Measurements from ENCODE around the gene DUSP16.

The DUSP16 gene

GRCh38 chr12:12511895-12512711, 50.6 kb downstream of the DUSP16 start:
- no peak for TF ChIP-seq HDGF (IDR thresholded peaks at IDR 0.05; ENCODE audit: borderline replicate concordance)
- TF ChIP-seq FOXM1 (IDR thresholded peaks at IDR 0.05; ENCODE audit: borderline replicate concordance), result no peak
- TF ChIP-seq LEF1 (IDR thresholded peaks at IDR 0.05; ENCODE audit: borderline replicate concordance), result no peak
- TF ChIP-seq TARDBP (IDR thresholded peaks at IDR 0.05), result no peak
- no peak for TF ChIP-seq L3MBTL2 (conservative IDR thresholded peaks at IDR 0.05)
- TF ChIP-seq CTBP1 (IDR thresholded peaks at IDR 0.05; ENCODE audit: borderline replicate concordance), result no peak
- TF ChIP-seq SUZ12 (IDR thresholded peaks at IDR 0.05), result no peak
- TF ChIP-seq PKNOX1 (IDR thresholded peaks at IDR 0.05), result no peak
- no peak for TF ChIP-seq ELF4 (IDR thresholded peaks at IDR 0.05)
- no peak for TF ChIP-seq BHLHE40 (IDR thresholded peaks at IDR 0.05; ENCODE audit: borderline replicate concordance)
- no peak for TF ChIP-seq ZNF384 (IDR thresholded peaks at IDR 0.05)
- no peak for TF ChIP-seq FOXK2 (IDR thresholded peaks at IDR 0.05)
- no peak for TF ChIP-seq NFRKB (IDR thresholded peaks at IDR 0.05)
- no peak for TF ChIP-seq SP1 (IDR thresholded peaks at IDR 0.05)
- no peak for TF ChIP-seq ARNT (IDR thresholded peaks at IDR 0.05)
- TF ChIP-seq FOXA1 (IDR thresholded peaks at IDR 0.05), result no peak
- CTCF ChIA-PET, result no interaction called here
- DNase-seq (ENCODE audit: extremely low spot score), result no peak
- POLR2A ChIA-PET, result no interaction called here

GRCh38 chr12:12511021-12511783, 51.5 kb downstream of the DUSP16 start:
- TF ChIP-seq FOXK2 (IDR thresholded peaks at IDR 0.05) (no peak), ZNF384 (IDR thresholded peaks at IDR 0.05) (no peak), SP1 (IDR thresholded peaks at IDR 0.05) (no peak), L3MBTL2 (conservative IDR thresholded peaks at IDR 0.05) (no peak), ELF4 (IDR thresholded peaks at IDR 0.05) (no peak), TARDBP (IDR thresholded peaks at IDR 0.05) (no peak), FOXM1 (IDR thresholded peaks at IDR 0.05; ENCODE audit: borderline replicate concordance) (no peak), NFRKB (IDR thresholded peaks at IDR 0.05) (no peak), LEF1 (IDR thresholded peaks at IDR 0.05; ENCODE audit: borderline replicate concordance) (no peak)
- ChIA-PET POLR2A (no interaction called here), CTCF (interaction anchor here (0.5 kb wide), 1 partner anchor 139 kb away, joined by 4 read pairs; no protein-coding TSS in a partner anchor)

GRCh38 chr12:12510551-12510950, 52.1 kb downstream of the DUSP16 start:
- ChIA-PET CTCF (interaction anchor here (0.5 kb wide), 1 partner anchor 139 kb away, joined by 4 read pairs; no protein-coding TSS in a partner anchor), POLR2A (interaction anchor here (1.5 kb wide), 1 partner anchor 50 kb away, joined by 3 read pairs; no protein-coding TSS in a partner anchor)
- TF ChIP-seq NFRKB (IDR thresholded peaks at IDR 0.05), result no peak
- no peak for TF ChIP-seq ELF4 (IDR thresholded peaks at IDR 0.05)
- TF ChIP-seq LEF1 (IDR thresholded peaks at IDR 0.05; ENCODE audit: borderline replicate concordance), result no peak
- TF ChIP-seq HDGF (IDR thresholded peaks at IDR 0.05; ENCODE audit: borderline replicate concordance), result no peak
- TF ChIP-seq ARNT (IDR thresholded peaks at IDR 0.05), result no peak
- TF ChIP-seq BHLHE40 (IDR thresholded peaks at IDR 0.05; ENCODE audit: borderline replicate concordance), result no peak
- TF ChIP-seq SP1 (IDR thresholded peaks at IDR 0.05), result no peak
- no peak for TF ChIP-seq FOXK2 (IDR thresholded peaks at IDR 0.05)
- no peak for TF ChIP-seq PKNOX1 (IDR thresholded peaks at IDR 0.05)
- no peak for TF ChIP-seq SUZ12 (IDR thresholded peaks at IDR 0.05)
- TF ChIP-seq FOXA1 (IDR thresholded peaks at IDR 0.05), result no peak
- TF ChIP-seq L3MBTL2 (conservative IDR thresholded peaks at IDR 0.05), result no peak
- no peak for TF ChIP-seq TARDBP (IDR thresholded peaks at IDR 0.05)
- no peak for TF ChIP-seq CTBP1 (IDR thresholded peaks at IDR 0.05; ENCODE audit: borderline replicate concordance)
- no peak for TF ChIP-seq FOXM1 (IDR thresholded peaks at IDR 0.05; ENCODE audit: borderline replicate concordance)
- DNase-seq (ENCODE audit: extremely low spot score), result no peak

More at GRCh38 chr12:12511021-12511783, 51.5 kb downstream of the DUSP16 start:
- DNase-seq (ENCODE audit: extremely low spot score), result no peak

GRCh38 chr12:12510141-12510540, 52.5 kb downstream of the DUSP16 start:
- no peak for DNase-seq (ENCODE audit: extremely low spot score)
- ChIA-PET POLR2A (interaction anchor here (1.5 kb wide), 1 partner anchor 50 kb away, joined by 3 read pairs; no protein-coding TSS in a partner anchor), CTCF (no interaction called here)
- TF ChIP-seq ARNT (IDR thresholded peaks at IDR 0.05) (no peak), L3MBTL2 (conservative IDR thresholded peaks at IDR 0.05) (no peak), HDGF (IDR thresholded peaks at IDR 0.05; ENCODE audit: borderline replicate concordance) (no peak), FOXK2 (IDR thresholded peaks at IDR 0.05) (no peak), BHLHE40 (IDR thresholded peaks at IDR 0.05; ENCODE audit: borderline replicate concordance) (no peak), ZNF384 (IDR thresholded peaks at IDR 0.05) (no peak), CTBP1 (IDR thresholded peaks at IDR 0.05; ENCODE audit: borderline replicate concordance) (no peak), PKNOX1 (IDR thresholded peaks at IDR 0.05) (no peak), SP1 (IDR thresholded peaks at IDR 0.05) (no peak)

GRCh38 chr12:12508612-12509011, 54.1 kb downstream of the DUSP16 start:
- POLR2A ChIA-PET, result no interaction called here
- CTCF ChIA-PET, result no interaction called here
- TF ChIP-seq PKNOX1 (IDR thresholded peaks at IDR 0.05), result no peak
- TF ChIP-seq FOXA1 (IDR thresholded peaks at IDR 0.05), result no peak
- TF ChIP-seq NFRKB (IDR thresholded peaks at IDR 0.05), result no peak
- no peak for DNase-seq (ENCODE audit: extremely low spot score)

All from HEK293T (cell line).